Ovary (tissue), 3 donors: ENCODE results near the gene RGPD4.

Experiments used
- CTCF ChIP-seq, 3 donors: fragments of 450-650 bp in 2 of 3; fragments of 200-600 bp in 1 of 3; IDR thresholded peaks; one replicate each; pipeline versions ENCODE4 v1.5.1 to v1.8.0; 2016 to 2022; ENCODE audit warnings: antibody characterized with exemption in 3 of 3, mild to moderate bottlenecking in 1 of 3
- EP300 ChIP-seq: sonication (generic); formaldehyde crosslinking; IDR thresholded peaks from one replicate; pipeline ENCODE4 v1.6.1; 2017; ENCODE audit warnings: antibody characterized with exemption
- POLR2A ChIP-seq: fragments of 450-650 bp; IDR thresholded peaks from one replicate; pipeline ENCODE4 v1.6.1; 2017; ENCODE audit warnings: antibody characterized with exemption, mild to moderate bottlenecking, moderate library complexity
- donor health status: DM: no; HTN: no; CAD: no.

DNA sequence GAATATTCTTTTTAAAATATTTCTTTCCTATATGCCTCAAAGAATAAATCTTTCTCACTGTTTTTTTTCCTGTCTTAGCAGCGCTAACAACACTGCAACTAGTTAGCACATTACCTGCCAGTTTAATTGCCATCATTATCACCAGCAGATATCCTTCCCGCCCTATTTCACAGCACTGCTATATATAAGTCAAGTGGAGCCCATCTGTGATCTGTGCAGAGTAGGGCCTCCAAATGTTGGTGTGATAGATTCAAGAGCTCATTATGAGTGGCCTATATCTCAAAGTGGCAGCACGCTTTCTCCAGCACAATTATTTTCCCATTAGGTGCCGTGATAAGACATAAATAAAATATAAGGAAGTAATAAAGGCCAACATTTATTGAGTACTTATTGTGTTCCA, 19.8 kb upstream of the RGPD4 start:
- TF ChIP-seq POLR2A (no peak), CTCF (IDR thresholded peaks at IDR 0.05) (no peak), EP300 (no peak)
